HCT116 (cell line): Measurements from ENCODE around the gene MLYCD.

Experiments
- CTCF ChIP-seq, 3 experiments: fragments of 200-600 bp in 1 of 3; sonication (generic) in 1 of 3; IDR thresholded peaks in 2 of 3; conservative IDR thresholded peaks in 1 of 3; 2 replicates each; pipeline ENCODE4 v1.5.1; 2012 to 2017; ENCODE audit warnings: low read depth in 2 of 3, low read length in 2 of 3, antibody characterized with exemption in 1 of 3, borderline replicate concordance in 1 of 3, control low read depth in 1 of 3, mild to moderate bottlenecking in 1 of 3, mixed read lengths in 1 of 3, mixed run types in 1 of 3, moderate library complexity in 1 of 3; ENCODE audit not compliant: insufficient read depth in 1 of 3
- EZH2 ChIP-seq: fragments of 200-600 bp; sonication (generic); IDR thresholded peaks from 2 replicates; pipeline ENCODE4 v1.6.1; 2017; ENCODE audit warnings: antibody characterized with exemption, mixed run types
- FOSL1 ChIP-seq: IDR thresholded peaks from 2 replicates; pipeline ENCODE4 v1.6.1; 2012; ENCODE audit warnings: low read depth
- REST ChIP-seq: IDR thresholded peaks from 2 replicates; pipeline ENCODE4 v1.6.1; 2012; ENCODE audit warnings: low read depth
- ZBTB33 ChIP-seq: IDR thresholded peaks from 2 replicates; pipeline ENCODE4 v1.6.1; 2011; ENCODE audit warnings: mild to moderate bottlenecking, low read length, moderate library complexity; ENCODE audit not compliant: insufficient replicate concordance; ENCODE audit errors: extremely low read depth

GRCh38 chr16:83948914-83949723, 50.2 kb downstream of the MLYCD start:
- TF ChIP-seq CTCF (IDR thresholded peaks at IDR 0.05 in 2 of 3, conservative IDR thresholded peaks at IDR 0.05 in 1 of 3; ENCODE audit: borderline replicate concordance in 1 of 3, insufficient read depth in 1 of 3, low read depth in 2 of 3, low read length in 2 of 3) (no peak), FOSL1 (no peak), EZH2 (no peak), REST (no peak), ZBTB33 (no peak)
